ENCODE results near the gene EBF4.
"Not testable (repeated sequence)": the region's sequence is repeated elsewhere in the genome, so short reads cannot be mapped to it uniquely, and the experiment has no call there.

The EBF4 gene

DNA sequence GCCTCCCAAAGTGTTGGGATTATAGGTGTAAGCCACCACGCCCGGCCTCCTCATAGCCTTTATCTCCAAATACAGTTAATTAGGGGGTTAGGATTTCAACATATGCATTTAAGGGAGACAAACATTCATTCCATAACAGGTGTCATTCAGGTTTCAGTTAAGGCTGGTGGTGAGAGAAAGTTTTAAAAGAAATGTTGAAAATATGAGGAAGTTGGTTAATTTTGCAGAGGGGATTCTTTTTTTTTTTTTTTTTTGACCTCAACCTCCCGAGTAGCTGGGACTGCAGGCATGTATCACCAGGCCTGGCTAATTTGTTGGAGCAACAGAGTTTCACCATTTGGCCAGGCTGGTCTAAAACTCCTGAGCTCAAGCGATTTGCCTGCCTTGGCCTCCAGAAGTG, 12.5 kb upstream of the EBF4 start:
- no peak for DNase-seq

GRCh38 chr20:2682040-2682439, 10.5 kb upstream of the EBF4 start:
- DNase-seq: not testable (repeated sequence)

DNA sequence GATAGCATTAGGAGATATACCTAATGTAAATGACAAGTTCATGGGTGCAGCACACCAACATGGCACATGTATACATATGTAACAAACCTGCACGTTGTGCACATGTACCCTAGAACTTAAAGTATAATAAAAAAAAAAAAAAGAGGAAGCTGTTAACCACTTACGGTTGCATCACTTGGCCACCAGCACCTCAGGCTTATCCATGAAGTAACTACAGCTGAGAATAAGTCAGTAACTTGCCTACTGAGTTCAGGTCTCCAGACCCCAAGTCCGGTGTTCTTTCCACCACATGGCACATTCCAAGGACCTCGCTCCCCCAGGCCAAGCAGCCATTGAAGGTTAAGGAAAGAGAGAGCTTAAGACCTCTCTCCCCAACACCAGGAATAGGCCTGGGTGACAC, 7.8 kb upstream of the EBF4 start:
- peak in 1 of 2 donors; percentile 62 for DNase-seq

GRCh38 chr20:2687514-2687913, 5.1 kb upstream of the EBF4 start:
- DNase-seq: no peak

DNA sequence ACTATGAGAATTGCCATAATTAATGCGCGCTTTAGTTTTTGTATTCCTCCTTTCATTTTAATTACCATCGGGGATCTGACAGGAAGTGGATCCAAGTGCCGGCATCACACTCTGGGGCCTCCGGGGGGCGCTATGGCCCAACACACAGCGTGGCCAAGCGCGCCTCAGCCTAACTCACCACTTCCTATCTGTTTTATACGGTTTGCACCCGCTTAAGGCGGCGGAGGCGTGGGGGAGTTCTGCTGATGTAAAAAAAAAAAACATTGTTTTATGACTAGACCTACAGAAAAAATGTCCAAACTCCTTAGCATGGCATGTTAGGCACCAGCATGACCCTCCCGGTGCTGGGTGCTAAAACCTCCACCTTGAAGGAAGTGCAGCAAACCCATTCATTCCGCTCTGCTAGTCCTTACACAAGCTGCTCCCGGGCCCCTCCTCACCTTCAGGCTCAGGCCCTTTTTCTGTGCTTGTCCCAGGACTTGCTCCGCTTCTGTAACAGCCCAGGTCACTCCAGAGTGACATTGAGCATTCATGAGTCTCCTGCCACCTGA, 4.5 kb upstream of the EBF4 start:
- peak; percentile 20 to 62 for DNase-seq

DNA sequence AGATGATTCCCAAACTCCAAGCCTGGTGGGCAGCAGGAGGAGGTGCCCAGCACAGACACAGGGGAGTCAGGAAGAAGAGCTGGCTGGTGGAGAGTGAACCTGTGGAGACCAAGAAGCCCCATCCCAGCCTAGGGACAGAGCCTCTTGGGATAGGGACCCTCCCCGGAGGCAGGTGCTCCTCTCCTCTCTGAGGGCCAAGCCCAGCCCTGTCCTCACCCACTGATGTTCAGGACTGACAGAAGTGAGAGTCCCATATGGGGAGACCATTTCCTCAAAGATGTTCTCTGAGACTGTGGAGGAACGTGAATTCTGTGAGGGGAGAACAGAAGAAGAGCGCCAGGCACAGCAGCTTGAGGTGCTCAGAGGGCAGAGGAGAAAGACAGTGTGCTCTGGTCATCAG, 2.4 kb upstream of the EBF4 start:
- no peak for DNase-seq

DNA sequence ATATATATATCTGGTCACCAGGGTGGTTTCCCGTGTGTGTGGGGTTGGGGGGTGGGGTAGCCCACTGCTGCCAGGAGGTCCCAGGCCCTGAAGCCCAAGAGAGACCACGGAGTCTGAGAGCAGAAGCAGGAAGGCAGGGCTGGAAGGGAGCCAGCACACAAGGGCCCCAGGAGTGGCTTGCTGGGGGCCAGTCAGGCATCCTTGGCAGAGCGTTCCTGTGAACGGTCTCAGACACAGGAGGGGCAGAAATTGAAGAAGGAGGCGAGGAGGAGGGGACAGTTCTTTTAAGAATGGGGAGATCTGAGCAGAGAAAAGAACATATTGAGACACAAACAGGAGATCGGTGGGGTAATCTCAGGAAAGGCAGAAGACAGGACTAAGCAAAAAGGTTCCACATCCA, 1.9 kb upstream of the EBF4 start:
- no peak for DNase-seq

GRCh38 chr20:2691127-2691526, 1.5 kb upstream of the EBF4 start:
- DNase-seq: no peak

GRCh38 chr20:2691663-2692035, 931 bp upstream of the EBF4 start:
- DNase-seq: no peak

DNA sequence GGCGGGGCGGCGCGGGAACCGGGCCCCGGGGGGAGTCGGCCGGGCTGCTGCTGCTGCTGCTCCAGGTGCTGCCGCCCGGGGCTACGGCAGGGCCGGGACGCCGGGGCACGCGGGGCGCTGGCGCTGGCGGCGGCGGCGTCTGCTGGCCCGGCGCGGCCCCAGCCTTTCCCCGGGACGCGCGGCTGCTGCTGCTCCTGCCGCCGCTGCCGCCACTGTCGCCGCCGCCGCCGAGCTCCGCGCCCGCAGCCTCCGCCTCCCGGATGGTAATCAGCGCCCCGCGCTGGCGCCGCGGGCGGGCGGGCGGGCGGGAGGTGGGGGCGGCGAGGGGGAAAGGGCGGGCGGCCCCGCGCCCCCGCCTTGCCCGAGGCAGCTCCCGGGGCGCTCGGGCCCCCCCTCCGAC, 306 bp downstream of the EBF4 start:
- no peak for DNase-seq

GRCh38 chr20:2693286-2694007, 867 bp downstream of the EBF4 start:
- no peak for DNase-seq

DNA sequence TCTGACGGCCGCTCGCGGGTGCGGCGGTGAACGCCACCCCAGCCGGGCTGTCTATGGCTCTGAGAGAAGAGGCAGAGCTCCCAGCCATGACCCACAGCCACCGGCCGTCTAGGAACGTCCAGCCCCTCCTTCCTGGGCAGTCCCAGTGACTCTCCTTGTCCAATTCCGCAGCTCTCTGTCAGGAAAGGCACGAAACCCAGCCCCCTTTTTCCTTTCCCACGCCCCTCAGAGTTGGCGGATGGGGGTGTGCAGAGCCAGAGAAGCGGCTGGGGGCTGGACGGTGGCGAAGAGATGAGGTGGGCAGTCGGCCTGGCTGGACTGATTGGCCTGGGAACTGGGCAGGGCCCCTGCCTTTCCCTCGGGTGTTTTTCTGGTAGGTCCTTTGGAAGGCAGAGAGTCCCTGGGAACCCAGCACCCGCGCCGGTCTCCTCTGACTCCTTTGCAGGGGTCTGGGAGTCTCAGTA, 1.5 kb downstream of the EBF4 start:
- DNase-seq: no peak

- no peak for DNase-seq
Measured at GRCh38 chr20:2694519-2694918, 1.9 kb downstream of the EBF4 start.

DNA sequence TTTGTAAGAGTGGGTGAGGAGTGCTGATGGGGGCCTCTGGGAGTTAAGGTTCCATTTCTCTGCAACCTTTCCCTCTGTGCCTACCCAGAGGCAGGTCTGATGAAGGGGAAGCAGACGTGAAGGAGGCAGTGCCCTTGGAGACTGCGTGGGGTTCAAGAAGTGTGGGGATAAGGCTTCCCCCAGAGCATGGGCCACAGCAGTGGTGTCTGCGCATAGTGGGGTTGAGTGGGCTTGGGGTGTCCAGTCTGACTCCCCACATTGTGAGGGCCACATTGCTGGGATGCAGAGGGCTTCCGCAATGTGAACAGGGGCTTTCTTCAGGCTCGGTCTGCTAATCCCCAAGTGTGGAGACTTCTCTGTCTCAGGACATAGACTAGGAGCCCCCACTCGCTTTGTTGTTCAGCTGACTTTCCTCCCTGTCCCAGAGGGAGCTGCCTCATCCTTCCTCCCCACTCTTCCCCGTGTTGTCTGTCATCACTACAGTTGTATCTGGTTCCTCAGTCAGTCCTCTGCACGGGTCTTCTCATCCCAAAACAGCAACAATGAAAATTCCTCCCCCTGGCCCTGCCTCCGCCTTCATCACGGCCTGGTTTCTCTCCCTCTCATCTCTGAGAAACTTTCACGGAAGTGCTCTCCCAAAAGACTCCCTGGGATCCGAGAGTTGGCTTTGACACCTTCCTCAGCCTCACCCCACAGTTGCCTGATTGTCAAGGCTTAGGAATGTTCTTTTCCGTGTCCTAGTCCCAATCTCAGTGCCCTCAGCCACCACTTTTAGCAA, 2.8 kb downstream of the EBF4 start:
- DNase-seq: no peak

GRCh38 chr20:2695984-2696525, 3.5 kb downstream of the EBF4 start:
- DNase-seq: not testable (repeated sequence)

DNA sequence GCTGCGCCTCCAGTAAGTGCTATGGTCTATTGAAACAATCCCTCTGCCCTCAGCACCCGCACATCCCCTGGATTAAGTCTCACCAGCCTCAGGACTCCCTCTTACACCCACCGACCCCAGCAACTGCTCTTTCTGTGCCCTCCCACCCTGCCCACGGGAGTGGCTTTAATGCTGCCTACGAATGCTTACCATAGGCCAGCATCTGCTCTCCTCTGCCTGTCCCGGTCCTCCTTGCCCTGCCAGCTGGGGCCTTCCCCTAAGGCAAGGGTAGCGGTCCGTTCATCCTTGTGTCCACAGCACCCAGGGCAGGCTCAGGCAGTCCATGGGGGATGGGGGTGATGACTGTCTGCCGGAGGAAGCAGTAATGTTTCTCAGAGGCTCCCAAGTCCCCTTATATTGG, 4.1 kb downstream of the EBF4 start:
- no peak for DNase-seq

GRCh38 chr20:2697768-2698167, 5.2 kb downstream of the EBF4 start:
- no peak for DNase-seq

DNA sequence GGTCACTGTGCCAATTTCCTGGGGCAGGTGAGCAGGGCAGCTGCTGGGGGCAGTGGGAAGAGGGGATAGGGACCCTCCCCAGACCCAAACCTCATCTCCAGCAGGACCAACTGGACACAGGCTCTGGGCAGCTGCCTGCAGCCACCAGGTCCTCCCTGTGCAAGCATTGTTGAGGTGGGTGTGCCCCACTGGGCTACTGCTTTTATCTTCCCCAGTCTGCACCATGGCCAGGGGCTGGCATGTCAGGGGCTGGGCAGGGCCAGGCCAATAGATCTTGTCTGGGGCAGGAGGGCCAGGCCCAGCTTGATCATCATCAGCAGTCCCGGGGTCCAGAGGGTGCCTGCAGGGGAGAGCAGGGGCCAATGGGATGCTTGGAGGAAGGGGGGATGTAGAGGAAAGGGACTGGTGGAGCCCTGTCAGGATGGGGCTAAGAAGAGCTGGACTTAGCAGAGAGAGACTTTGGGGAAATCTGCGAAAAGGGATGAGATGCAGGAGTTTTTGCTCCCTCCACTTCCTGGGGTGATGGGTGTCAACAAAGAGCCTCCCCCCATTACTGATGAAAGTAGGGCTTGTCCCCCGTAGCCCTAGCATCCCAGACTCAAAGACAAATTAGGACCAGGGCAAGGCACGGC, 5.7 kb downstream of the EBF4 start:
- no peak for DNase-seq

DNA sequence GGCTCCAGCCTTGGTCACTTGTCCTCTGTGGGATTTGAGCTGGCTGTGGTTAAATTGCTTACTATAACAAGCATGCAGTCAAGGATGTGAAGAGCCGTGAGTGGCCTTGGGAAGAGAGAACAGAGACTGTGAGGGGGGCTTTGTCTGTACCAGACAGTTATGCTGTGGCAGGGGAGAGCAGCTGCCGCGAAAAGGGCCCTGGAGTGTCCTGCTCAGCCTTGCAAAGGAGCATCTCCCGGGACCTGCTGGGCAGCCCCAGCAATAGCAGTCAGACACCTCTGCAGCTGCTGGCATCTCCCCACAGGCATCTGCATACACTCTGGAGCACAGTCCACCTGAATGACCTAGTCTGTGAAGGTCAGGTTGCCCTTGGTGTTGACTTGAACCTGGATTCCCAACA, 6.3 kb downstream of the EBF4 start:
- DNase-seq: no peak

DNA sequence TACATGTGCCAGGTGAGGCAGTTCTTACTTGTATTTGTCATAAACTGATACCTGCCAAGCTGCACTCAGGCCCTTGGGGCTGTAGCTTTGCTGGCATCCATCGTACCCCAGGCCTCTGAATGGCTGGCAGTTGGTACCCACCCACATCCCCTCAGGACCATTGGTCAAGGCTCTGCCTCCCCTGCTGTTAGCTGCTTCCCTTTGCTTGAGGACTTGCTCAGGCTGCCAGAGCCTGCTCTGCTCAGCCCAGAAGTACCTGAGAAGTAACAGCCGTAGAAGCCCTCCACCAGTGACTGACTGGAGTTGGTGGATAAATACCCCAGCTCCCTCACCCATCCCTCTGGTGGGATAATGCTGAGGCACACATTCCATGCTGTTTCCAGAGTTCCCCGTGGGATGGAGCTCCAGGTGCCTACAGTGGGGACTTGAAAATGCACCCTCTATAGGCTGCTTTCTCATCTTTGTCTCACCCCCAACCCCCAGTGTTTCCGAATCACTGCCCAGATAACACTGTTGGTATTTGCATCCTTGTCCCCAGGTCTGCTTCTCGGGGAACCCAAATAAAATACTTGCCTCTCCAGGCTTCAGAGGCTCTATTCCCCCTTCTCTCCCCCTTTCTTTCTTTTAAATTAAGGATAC, 7.3 kb downstream of the EBF4 start:
- DNase-seq: no peak

DNA sequence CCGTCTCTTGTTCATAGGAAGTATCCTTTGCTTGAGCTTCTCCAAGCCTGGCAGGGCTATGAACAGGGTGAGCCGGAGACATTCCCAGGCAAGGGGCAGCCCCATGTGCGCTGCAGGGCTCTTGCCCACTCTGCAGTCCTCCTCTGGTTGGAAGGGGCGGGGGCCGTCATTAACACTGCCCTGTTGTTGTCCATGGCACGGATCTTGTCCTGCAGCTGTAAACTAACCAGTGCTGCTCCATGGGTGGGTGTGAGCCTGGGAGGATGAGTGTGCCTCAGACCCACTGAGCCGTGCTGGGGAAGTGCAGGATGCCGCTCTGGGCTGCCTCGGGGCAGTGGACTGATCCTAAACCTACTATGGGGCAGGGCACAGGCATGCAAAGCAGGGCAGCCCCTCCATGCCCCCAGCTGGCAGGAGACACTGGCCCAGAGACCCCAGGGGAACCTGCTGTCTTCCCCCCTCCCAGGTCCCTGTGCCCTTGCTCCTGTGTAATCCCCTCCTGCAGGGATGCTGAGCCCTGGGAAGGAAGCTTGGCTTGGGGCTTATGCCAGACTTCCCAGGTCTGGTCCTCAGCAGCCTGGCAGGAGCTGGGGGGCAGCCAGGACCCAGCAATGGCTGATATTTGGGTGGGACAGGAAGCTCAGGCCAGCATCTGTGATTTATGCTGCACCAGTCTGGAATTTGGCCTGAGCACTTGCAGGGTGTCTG, 8.5 kb downstream of the EBF4 start:
- no peak for DNase-seq

GRCh38 chr20:2701671-2702081, 9.1 kb downstream of the EBF4 start:
- DNase-seq: no peak

Data from bone marrow (tissue), 2 donors.